Upper lobe of left lung (tissue), 4 donors: Measurements from ENCODE around the gene PDE6A.

ENCODE experiments used
- EP300 ChIP-seq, 4 donors: sonication (generic); formaldehyde crosslinking; IDR thresholded peaks; one replicate each; pipeline ENCODE4 v1.5.1; 2017; ENCODE audit warnings: antibody characterized with exemption in 4 of 4, control low read depth in 2 of 4
- POLR2AphosphoS5 ChIP-seq, 2 donors: sonication (generic); formaldehyde crosslinking; IDR thresholded peaks; one replicate each; pipeline ENCODE4 v1.5.1; 2017; ENCODE audit warnings: antibody characterized with exemption in 2 of 2
- TF ChIP-seq, protein P1 (sequence below), 6 experiments: fragments of 450-650 bp in 4 of 6; fragments of 200-600 bp in 2 of 6; sonication (generic) in 2 of 6; IDR thresholded peaks; one replicate each; pipeline ENCODE4 v1.5.1; 2016 to 2019; ENCODE audit warnings: antibody characterized with exemption in 6 of 6

DNA sequence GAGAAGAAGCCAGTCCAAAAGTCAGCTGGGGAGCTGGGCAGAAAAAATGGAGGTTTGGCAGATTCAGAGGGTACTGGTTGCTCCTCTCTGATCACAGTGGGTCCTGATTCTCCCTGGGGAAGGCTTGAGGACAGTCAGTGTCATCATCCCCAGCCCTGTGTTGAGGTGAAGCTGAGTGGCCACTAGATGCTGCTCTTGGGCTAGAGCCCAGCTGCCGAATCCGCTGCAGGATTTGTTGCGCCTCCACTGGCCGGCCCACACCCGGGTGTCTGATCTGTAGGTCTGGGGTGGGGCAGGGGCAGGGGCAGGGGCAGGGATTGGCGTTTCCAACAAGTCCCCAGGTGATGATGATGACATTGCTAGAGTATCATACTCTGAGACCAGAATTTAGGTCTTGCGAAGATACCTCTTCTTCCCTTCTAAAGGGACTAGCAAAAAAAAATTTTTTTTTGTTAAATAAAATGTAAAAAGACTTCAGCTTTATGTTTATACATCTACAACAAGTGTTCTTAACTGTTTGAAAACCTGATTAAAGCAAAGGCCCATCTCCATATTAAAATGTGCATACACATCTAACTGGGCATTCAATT lies 106.8 kb downstream of the PDE6A start:
- TF ChIP-seq, protein P1, sequence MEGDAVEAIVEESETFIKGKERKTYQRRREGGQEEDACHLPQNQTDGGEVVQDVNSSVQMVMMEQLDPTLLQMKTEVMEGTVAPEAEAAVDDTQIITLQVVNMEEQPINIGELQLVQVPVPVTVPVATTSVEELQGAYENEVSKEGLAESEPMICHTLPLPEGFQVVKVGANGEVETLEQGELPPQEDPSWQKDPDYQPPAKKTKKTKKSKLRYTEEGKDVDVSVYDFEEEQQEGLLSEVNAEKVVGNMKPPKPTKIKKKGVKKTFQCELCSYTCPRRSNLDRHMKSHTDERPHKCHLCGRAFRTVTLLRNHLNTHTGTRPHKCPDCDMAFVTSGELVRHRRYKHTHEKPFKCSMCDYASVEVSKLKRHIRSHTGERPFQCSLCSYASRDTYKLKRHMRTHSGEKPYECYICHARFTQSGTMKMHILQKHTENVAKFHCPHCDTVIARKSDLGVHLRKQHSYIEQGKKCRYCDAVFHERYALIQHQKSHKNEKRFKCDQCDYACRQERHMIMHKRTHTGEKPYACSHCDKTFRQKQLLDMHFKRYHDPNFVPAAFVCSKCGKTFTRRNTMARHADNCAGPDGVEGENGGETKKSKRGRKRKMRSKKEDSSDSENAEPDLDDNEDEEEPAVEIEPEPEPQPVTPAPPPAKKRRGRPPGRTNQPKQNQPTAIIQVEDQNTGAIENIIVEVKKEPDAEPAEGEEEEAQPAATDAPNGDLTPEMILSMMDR (IDR thresholded peaks at IDR 0.05), result peak; percentile 41 to 74 (median 52)
- TF ChIP-seq EP300 (IDR thresholded peaks at IDR 0.05) (no peak), POLR2AphosphoS5 (IDR thresholded peaks at IDR 0.05) (no peak)
